SU-DHL-6 (cell line): ENCODE measurements around the gene ATIC.

ENCODE experiments used
- H2AFZ ChIP-seq: fragments of 200-600 bp; sonication (generic); 2 replicates; pipeline ENCODE4 v1.6.1; 2014; ENCODE audit warnings: low read depth, mild to moderate bottlenecking, moderate library complexity, mixed read lengths, antibody characterized with exemption, low read length; ENCODE audit not compliant: severe bottlenecking
- H3F3A ChIP-seq: fragments of 200-600 bp; shearing (Covaris generic); 2 replicates; pipeline ENCODE4 v1.6.0; 2016; ENCODE audit warnings: antibody characterized with exemption, mild to moderate bottlenecking; ENCODE audit not compliant: insufficient read depth
- H3K27ac ChIP-seq: fragments of 200-600 bp; sonication (generic); 2 replicates; pipeline ENCODE4 v1.5.1; 2016; ENCODE audit warnings: low read depth, mild to moderate bottlenecking, low read length, moderate library complexity, mixed read lengths
- H3K27me3 ChIP-seq: fragments of 200-600 bp; sonication (generic), shearing (Covaris generic); 2 replicates; pipeline ENCODE4 v1.6.0; 2014; ENCODE audit warnings: mild to moderate bottlenecking, low read length
- H3K36me3 ChIP-seq: fragments of 200-600 bp; sonication (generic); 2 replicates; pipeline ENCODE4 v1.6.1; 2014; ENCODE audit warnings: mild to moderate bottlenecking, low read length, mixed read lengths
- H3K4me2 ChIP-seq: fragments of 300-600, 200-600 bp; shearing (Covaris generic), sonication (generic); 2 replicates; pipeline ENCODE4 v1.6.0; 2014; ENCODE audit warnings: low read length, low read depth, mild to moderate bottlenecking; ENCODE audit not compliant: poor library complexity, severe bottlenecking
- H3K4me3 ChIP-seq: fragments of 200-600 bp; sonication (generic); 2 replicates; pipeline ENCODE4 v1.5.1; 2014; ENCODE audit warnings: antibody characterized with exemption, low read length, mild to moderate bottlenecking, mixed read lengths; ENCODE audit not compliant: insufficient read depth, poor library complexity, severe bottlenecking
- H3K79me2 ChIP-seq: fragments of 200-600 bp; sonication (generic); 2 replicates; pipeline ENCODE4 v1.6.1; 2014; ENCODE audit warnings: mild to moderate bottlenecking, low read length, moderate library complexity; ENCODE audit not compliant: insufficient read depth
- H3K9ac ChIP-seq: fragments of 200-600 bp; sonication (generic); 2 replicates; pipeline ENCODE4 v1.7.0; 2014; ENCODE audit warnings: mild to moderate bottlenecking, low read length
- H3K9me2 ChIP-seq: fragments of 200-600 bp; sonication (generic); replicated peaks from 2 replicates; pipeline ENCODE4 v1.6.1; 2014; ENCODE audit warnings: low read length; ENCODE audit not compliant: insufficient read depth
- H3K9me3 ChIP-seq: fragments of 200-600 bp; sonication (generic); 2 replicates; pipeline ENCODE4 v1.6.1; 2014; ENCODE audit warnings: low read length, mixed read lengths; ENCODE audit not compliant: insufficient read depth
- H4K20me1 ChIP-seq: fragments of 200-600 bp; sonication (generic); 2 replicates; pipeline ENCODE4 v1.6.1; 2014; ENCODE audit warnings: low read depth, mild to moderate bottlenecking, antibody characterized with exemption, low read length, moderate library complexity, mixed read lengths
- EZH2phosphoT487 ChIP-seq: fragments of 200-600 bp; sonication (generic), shearing (Covaris generic); conservative IDR thresholded peaks from 2 replicates; pipeline ENCODE4 v1.6.1; 2018; ENCODE audit warnings: mild to moderate bottlenecking, antibody characterized with exemption, low read length, moderate library complexity, mixed read lengths
- TF ChIP-seq, protein P1 (sequence below): fragments of 200-600 bp; sonication (generic); IDR thresholded peaks from one replicate; pipeline ENCODE4 v1.5.1; 2017; ENCODE audit warnings: antibody characterized with exemption, mild to moderate bottlenecking, low read length, moderate library complexity; ENCODE audit not compliant: insufficient read depth, poor library complexity, severe bottlenecking

Gene ATIC

DNA sequence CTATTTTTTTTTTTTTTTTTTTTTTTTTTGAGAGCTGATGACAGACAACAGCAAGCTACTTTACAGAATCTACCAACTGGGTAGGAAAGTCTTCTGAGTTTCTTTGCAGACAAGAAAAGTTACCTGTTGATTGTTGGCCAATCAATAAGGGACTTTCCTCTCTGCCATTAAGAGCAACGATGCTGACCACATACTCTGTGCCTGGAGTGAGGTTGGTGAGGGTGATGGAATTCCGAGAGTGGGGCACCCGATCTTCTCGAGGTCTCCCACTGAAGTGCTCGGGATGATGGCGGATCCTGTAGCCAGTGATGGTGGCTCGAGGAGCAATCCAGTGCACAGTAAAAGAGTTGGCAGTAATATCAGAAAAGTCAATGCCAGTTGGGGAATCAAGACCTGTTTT is 74.7 kb downstream of the ATIC start:
- Histone ChIP-seq H3K9ac (no peak overlapping the region), H4K20me1 (no peaks in the 10 kb centered on the region), H2AFZ (no peak overlapping the region), H3K9me2 (no peaks in the 10 kb centered on the region), H3K27me3 (no peaks in the 10 kb centered on the region), H3K4me3 (no peak overlapping the region), H3K27ac (no peak overlapping the region), H3K79me2 (no peaks in the 10 kb centered on the region), H3F3A (no peaks in the 10 kb centered on the region), H3K4me2 (no peak overlapping the region), H3K36me3 (no peaks in the 10 kb centered on the region), H3K9me3 (no peaks in the 10 kb centered on the region)
- TF ChIP-seq, protein P1, sequence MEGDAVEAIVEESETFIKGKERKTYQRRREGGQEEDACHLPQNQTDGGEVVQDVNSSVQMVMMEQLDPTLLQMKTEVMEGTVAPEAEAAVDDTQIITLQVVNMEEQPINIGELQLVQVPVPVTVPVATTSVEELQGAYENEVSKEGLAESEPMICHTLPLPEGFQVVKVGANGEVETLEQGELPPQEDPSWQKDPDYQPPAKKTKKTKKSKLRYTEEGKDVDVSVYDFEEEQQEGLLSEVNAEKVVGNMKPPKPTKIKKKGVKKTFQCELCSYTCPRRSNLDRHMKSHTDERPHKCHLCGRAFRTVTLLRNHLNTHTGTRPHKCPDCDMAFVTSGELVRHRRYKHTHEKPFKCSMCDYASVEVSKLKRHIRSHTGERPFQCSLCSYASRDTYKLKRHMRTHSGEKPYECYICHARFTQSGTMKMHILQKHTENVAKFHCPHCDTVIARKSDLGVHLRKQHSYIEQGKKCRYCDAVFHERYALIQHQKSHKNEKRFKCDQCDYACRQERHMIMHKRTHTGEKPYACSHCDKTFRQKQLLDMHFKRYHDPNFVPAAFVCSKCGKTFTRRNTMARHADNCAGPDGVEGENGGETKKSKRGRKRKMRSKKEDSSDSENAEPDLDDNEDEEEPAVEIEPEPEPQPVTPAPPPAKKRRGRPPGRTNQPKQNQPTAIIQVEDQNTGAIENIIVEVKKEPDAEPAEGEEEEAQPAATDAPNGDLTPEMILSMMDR: no peak
- no peak for TF ChIP-seq EZH2phosphoT487

DNA sequence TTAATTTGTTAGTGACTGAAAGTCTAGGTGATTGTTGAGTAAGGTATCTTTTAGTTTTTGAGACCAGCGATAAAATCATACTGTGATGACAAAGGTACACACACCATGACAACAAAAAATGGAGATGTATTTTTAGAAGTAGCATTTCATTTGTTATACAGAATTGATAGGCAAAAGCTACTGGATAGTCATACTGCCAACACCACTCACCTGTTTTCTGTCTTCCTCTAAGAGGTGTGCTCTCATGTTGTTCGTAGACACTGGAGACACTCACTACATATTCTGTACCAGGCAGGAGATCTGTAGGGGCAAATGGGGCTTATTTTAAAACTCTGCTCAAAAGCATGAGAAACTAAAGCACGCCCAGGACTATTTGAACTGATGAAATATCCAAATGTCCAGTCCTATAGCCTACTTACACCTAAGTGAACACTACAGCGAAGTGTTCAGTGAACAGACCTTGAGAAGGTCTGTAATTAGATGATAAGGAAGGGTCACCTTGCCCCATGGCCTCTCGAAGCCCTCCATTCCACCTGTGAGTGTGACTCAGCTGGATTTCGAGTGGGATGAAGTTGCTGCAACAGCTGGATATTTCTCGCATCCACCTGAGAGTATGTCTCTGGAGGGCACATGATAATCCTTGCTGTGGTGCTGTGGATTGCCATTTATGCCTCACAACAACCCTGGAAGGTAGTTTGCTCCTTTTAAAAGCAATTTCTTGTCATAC is 76.3 kb downstream of the ATIC start:
- Histone ChIP-seq H3F3A (no peaks in the 10 kb centered on the region), H3K9me3 (no peaks in the 10 kb centered on the region), H3K4me2 (no peak overlapping the region), H3K9ac (no peak overlapping the region), H3K27me3 (no peaks in the 10 kb centered on the region), H3K27ac (no peak overlapping the region), H3K9me2 (no peaks in the 10 kb centered on the region), H3K36me3 (no peaks in the 10 kb centered on the region), H2AFZ (no peak overlapping the region), H4K20me1 (no peaks in the 10 kb centered on the region), H3K4me3 (no peak overlapping the region), H3K79me2 (no peaks in the 10 kb centered on the region)
- TF ChIP-seq, protein P1: no peak
- TF ChIP-seq EZH2phosphoT487: no peak

DNA sequence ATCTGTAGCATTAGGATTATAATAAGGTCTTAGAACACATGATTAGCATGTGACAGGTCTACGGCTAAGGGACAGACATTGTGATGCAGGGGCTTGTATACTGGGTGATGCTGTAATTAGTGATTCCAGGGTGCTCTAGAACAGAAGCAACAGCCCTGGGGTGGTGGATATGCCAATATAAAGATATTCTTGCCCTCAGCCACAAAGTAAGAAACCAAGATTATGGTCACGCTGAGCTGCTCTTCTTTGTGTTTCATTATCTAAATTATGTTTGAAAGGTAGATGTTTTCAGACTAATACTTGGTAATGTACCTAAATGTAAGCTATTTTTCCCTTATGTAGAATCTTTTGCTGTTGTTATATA is 78.7 kb downstream of the ATIC start:
- TF ChIP-seq, protein P1: no peak
- TF ChIP-seq EZH2phosphoT487: no peak
- H4K20me1 ChIP-seq: no peaks in the 10 kb centered on the region

More for the DNA sequence above, 78.7 kb downstream of the ATIC start:
- Histone ChIP-seq H3K36me3 (no peaks in the 10 kb centered on the region), H3F3A (no peaks in the 10 kb centered on the region), H2AFZ (no peak overlapping the region), H3K9me2 (no peaks in the 10 kb centered on the region), H3K4me2 (peak overlapping the region; percentile 29), H3K27me3 (no peaks in the 10 kb centered on the region), H3K4me3 (no peak overlapping the region), H3K79me2 (no peaks in the 10 kb centered on the region), H3K27ac (no peak overlapping the region), H3K9ac (no peak overlapping the region), H3K9me3 (no peaks in the 10 kb centered on the region)
